ENCODE measurements around the gene HSPA1A. TPM values are rescaled to one million over a fixed set of nuclear protein-coding genes. Genes with fewer than 3 reads are reported as not detected.

HSPA1A gene
- total RNA-seq = 10 to 100 TPM; 16.5 to 37.6 TPM

GRCh38 chr6:31815025-31815838 lies at the start of gene HSPA1A, which contains the start of gene HSPA1L:
HSPA1A (plus strand) TSS chr6:31815543; CDS start chr6:31815757, 214 bp downstream.
HSPA1L (minus strand) TSS chr6:31815283; CDS start chr6:31811972, 3,311 bp downstream.
- peak within 1 kb of the TSS; percentile 100 for H3K27ac Mint-ChIP-seq
- H3K9me3 Mint-ChIP-seq = no peaks in the 10 kb centered on the region
- peaks cover 43% of the 10 kb centered on the region for H3K4me1 Mint-ChIP-seq (ENCODE audit: low read depth)
- no peaks in the 10 kb centered on the region for H3K27me3 Mint-ChIP-seq (ENCODE audit: low read depth)
- ATAC-seq (replicated peaks in 1 of 2) (peak; percentile 16 to 19), DNase-seq (peak; percentile 63 to 70)
- H3K36me3 Mint-ChIP-seq (ENCODE audit: insufficient read depth in 2 of 2) = peaks cover 0 to 1% of the 10 kb centered on the region in 2 donors
- peak within 1 kb of the TSS; percentile 97 to 99 for H3K4me3 Mint-ChIP-seq

- DNase-seq (no peak), ATAC-seq (replicated peaks in 1 of 2) (no peak)
- peaks cover 3 to 21% of the 10 kb centered on the region in 2 donors for H3K36me3 Mint-ChIP-seq (ENCODE audit: insufficient read depth in 2 of 2)
- no peak overlapping the region for H3K4me3 Mint-ChIP-seq
- no peak overlapping the region for H3K27ac Mint-ChIP-seq
- peaks cover 13% of the 10 kb centered on the region for H3K4me1 Mint-ChIP-seq (ENCODE audit: low read depth)
- H3K27me3 Mint-ChIP-seq (ENCODE audit: low read depth) = no peaks in the 10 kb centered on the region
- H3K9me3 Mint-ChIP-seq = no peaks in the 10 kb centered on the region
These were observed 49.8 kb upstream of the HSPA1A start for GRCh38 chr6:31765559-31765909.

GRCh38 chr6:31765910-31766794 lies 49.2 kb upstream of the HSPA1A start:
- no peaks in the 10 kb centered on the region for H3K27me3 Mint-ChIP-seq (ENCODE audit: low read depth)
- H3K27ac Mint-ChIP-seq = no peak overlapping the region
- H3K36me3 Mint-ChIP-seq (ENCODE audit: insufficient read depth in 2 of 2) = peaks cover 0 to 15% of the 10 kb centered on the region in 2 donors
- DNase-seq (no peak), ATAC-seq (replicated peaks in 1 of 2) (no peak)
- no peak overlapping the region for H3K4me3 Mint-ChIP-seq
- no peaks in the 10 kb centered on the region for H3K9me3 Mint-ChIP-seq
- peaks cover 14% of the 10 kb centered on the region for H3K4me1 Mint-ChIP-seq (ENCODE audit: low read depth)

- no peak for ATAC-seq (replicated peaks in 1 of 2)
- H3K9me3 Mint-ChIP-seq = no peaks in the 10 kb centered on the region
These were observed 48.2 kb upstream of the HSPA1A start for GRCh38 chr6:31767096-31767645.

GRCh38 chr6:31768363-31769257 lies 46.7 kb upstream of the HSPA1A start:
- Mint-ChIP-seq H3K4me1 (ENCODE audit: low read depth) (peaks cover 36% of the 10 kb centered on the region), H3K36me3 (ENCODE audit: insufficient read depth in 2 of 2) (peaks cover 0 to 4% of the 10 kb centered on the region in 2 donors), H3K27ac (no peak overlapping the region), H3K27me3 (ENCODE audit: low read depth) (no peaks in the 10 kb centered on the region), H3K9me3 (no peaks in the 10 kb centered on the region), H3K4me3 (no peak overlapping the region)
- DNase-seq (no peak), ATAC-seq (replicated peaks in 1 of 2) (no peak)

More at GRCh38 chr6:31767096-31767645, 48.2 kb upstream of the HSPA1A start:
- Mint-ChIP-seq H3K4me3 (no peak overlapping the region), H3K4me1 (ENCODE audit: low read depth) (peaks cover 23% of the 10 kb centered on the region), H3K27me3 (ENCODE audit: low read depth) (no peaks in the 10 kb centered on the region), H3K27ac (no peak overlapping the region), H3K36me3 (ENCODE audit: insufficient read depth in 2 of 2) (peaks cover 0 to 10% of the 10 kb centered on the region in 2 donors)
- DNase-seq = no peak

GRCh38 chr6:31769684-31770371 lies 45.5 kb upstream of the HSPA1A start:
- H3K4me1 Mint-ChIP-seq (ENCODE audit: low read depth) = peaks cover 42% of the 10 kb centered on the region
- DNase-seq = peak; percentile 85 to 90
- no peak overlapping the region for H3K27ac Mint-ChIP-seq
- H3K4me3 Mint-ChIP-seq = no peak overlapping the region
- peak; percentile 84 to 85 for ATAC-seq (replicated peaks in 1 of 2)
- peaks cover 0 to 2% of the 10 kb centered on the region in 2 donors for H3K36me3 Mint-ChIP-seq (ENCODE audit: insufficient read depth in 2 of 2)
- no peaks in the 10 kb centered on the region for H3K9me3 Mint-ChIP-seq
- H3K27me3 Mint-ChIP-seq (ENCODE audit: low read depth) = no peaks in the 10 kb centered on the region

GRCh38 chr6:31770860-31771259 lies 44.5 kb upstream of the HSPA1A start:
- Mint-ChIP-seq H3K27ac (no peak overlapping the region), H3K9me3 (no peaks in the 10 kb centered on the region), H3K4me1 (ENCODE audit: low read depth) (peaks cover 42% of the 10 kb centered on the region), H3K4me3 (no peak overlapping the region), H3K36me3 (ENCODE audit: insufficient read depth in 2 of 2) (no peaks in the 10 kb centered on the region), H3K27me3 (ENCODE audit: low read depth) (no peaks in the 10 kb centered on the region)
- no peak for ATAC-seq (replicated peaks in 1 of 2)
- no peak for DNase-seq

- Mint-ChIP-seq H3K9me3 (no peaks in the 10 kb centered on the region), H3K4me3 (no peak overlapping the region), H3K27ac (no peak overlapping the region), H3K4me1 (ENCODE audit: low read depth) (peaks cover 51% of the 10 kb centered on the region), H3K27me3 (ENCODE audit: low read depth) (no peaks in the 10 kb centered on the region), H3K36me3 (ENCODE audit: insufficient read depth in 2 of 2) (no peaks in the 10 kb centered on the region)
- no peak for ATAC-seq (replicated peaks in 1 of 2)
- DNase-seq = no peak
These were observed 43.4 kb upstream of the HSPA1A start for GRCh38 chr6:31771992-31772358.

GRCh38 chr6:31775184-31775583 lies 40.2 kb upstream of the HSPA1A start:
- Mint-ChIP-seq H3K9me3 (no peaks in the 10 kb centered on the region), H3K36me3 (ENCODE audit: insufficient read depth in 2 of 2) (no peaks in the 10 kb centered on the region)

GRCh38 chr6:31775633-31776484 lies 39.5 kb upstream of the HSPA1A start:
- no peaks in the 10 kb centered on the region for H3K36me3 Mint-ChIP-seq (ENCODE audit: insufficient read depth in 2 of 2)
- H3K27ac Mint-ChIP-seq = peak overlapping the region; percentile 85
- H3K27me3 Mint-ChIP-seq (ENCODE audit: low read depth) = no peaks in the 10 kb centered on the region
- ATAC-seq (replicated peaks in 1 of 2) = no peak
- peak overlapping the region; percentile 11 to 64 for H3K4me3 Mint-ChIP-seq
- H3K9me3 Mint-ChIP-seq = no peaks in the 10 kb centered on the region
- H3K4me1 Mint-ChIP-seq (ENCODE audit: low read depth) = peaks cover 53% of the 10 kb centered on the region
- DNase-seq = no peak

More at GRCh38 chr6:31775184-31775583, 40.2 kb upstream of the HSPA1A start:
- H3K4me1 Mint-ChIP-seq (ENCODE audit: low read depth) = peaks cover 53% of the 10 kb centered on the region
- ATAC-seq (replicated peaks in 1 of 2) (no peak), DNase-seq (no peak)
- H3K4me3 Mint-ChIP-seq = no peak overlapping the region
- no peaks in the 10 kb centered on the region for H3K27me3 Mint-ChIP-seq (ENCODE audit: low read depth)
- no peak overlapping the region for H3K27ac Mint-ChIP-seq

- no peak for ATAC-seq (replicated peaks in 1 of 2)
- peaks cover 0 to 3% of the 10 kb centered on the region in 2 donors for H3K36me3 Mint-ChIP-seq (ENCODE audit: insufficient read depth in 2 of 2)
- no peaks in the 10 kb centered on the region for H3K9me3 Mint-ChIP-seq
- H3K4me1 Mint-ChIP-seq (ENCODE audit: low read depth) = peaks cover 48% of the 10 kb centered on the region
- H3K4me3 Mint-ChIP-seq = peak overlapping the region; percentile 11 to 64
- H3K27me3 Mint-ChIP-seq (ENCODE audit: low read depth) = no peaks in the 10 kb centered on the region
- DNase-seq = no peak
- peak overlapping the region; percentile 85 for H3K27ac Mint-ChIP-seq
These were observed 38.8 kb upstream of the HSPA1A start for GRCh38 chr6:31776485-31776988.
